ENCODE results near the gene BABAM1.

BABAM1 gene

DNA sequence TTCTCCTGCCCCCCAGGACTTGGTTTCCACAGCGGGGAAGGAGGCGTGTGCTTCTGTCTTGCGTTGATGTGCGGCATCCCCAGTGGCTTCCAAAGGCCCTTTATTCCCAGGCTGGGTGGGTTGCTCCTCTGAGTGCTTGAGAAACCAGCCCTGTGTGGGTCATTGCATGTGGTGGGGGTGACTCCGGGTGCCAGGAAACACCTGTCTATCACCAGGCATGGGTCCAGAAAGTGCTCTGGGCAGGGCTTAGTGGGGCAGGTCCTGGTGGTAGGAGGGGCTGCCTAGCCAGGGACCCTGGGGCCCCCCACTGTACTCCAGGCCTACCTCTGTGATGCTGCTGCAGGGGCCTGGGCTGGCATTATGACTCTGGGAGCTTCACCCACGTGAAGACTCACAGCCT lies 51.7 kb downstream of the BABAM1 start:
- Histone ChIP-seq H3K4me2 (ENCODE audit: low read length) (no peak overlapping the region), H3K4me3 (ENCODE audit: low read length) (no peak overlapping the region), H3K27ac (ENCODE audit: low read depth, low read length) (no peak overlapping the region), H3F3A (ENCODE audit: control insufficient read depth, insufficient read depth) (no peaks in the 10 kb centered on the region), H3K79me2 (ENCODE audit: control insufficient read depth, low read length) (no peaks in the 10 kb centered on the region; the same call in 1 of the 2 replicates), H3K27me3 (ENCODE audit: control insufficient read depth, low read length) (no peaks in the 10 kb centered on the region), H4K20me1 (ENCODE audit: control insufficient read depth, insufficient read depth, low read depth, low read length) (no peaks in the 10 kb centered on the region), H3K9me3 (ENCODE audit: control insufficient read depth, insufficient read depth, low read length) (no peaks in the 10 kb centered on the region), H3K4me1 (ENCODE audit: control insufficient read depth, low read length) (peaks cover 7% of the 10 kb centered on the region), H3K36me3 (ENCODE audit: control insufficient read depth, low read length) (peaks cover 47% of the 10 kb centered on the region), H3K9me2 (replicated peaks; ENCODE audit: control insufficient read depth, low read length) (no peaks in the 10 kb centered on the region)
- TF ChIP-seq EZH2phosphoT487 (IDR thresholded peaks at IDR 0.05; ENCODE audit: borderline replicate concordance, low read length) = no peak
- TF ChIP-seq, protein P1, sequence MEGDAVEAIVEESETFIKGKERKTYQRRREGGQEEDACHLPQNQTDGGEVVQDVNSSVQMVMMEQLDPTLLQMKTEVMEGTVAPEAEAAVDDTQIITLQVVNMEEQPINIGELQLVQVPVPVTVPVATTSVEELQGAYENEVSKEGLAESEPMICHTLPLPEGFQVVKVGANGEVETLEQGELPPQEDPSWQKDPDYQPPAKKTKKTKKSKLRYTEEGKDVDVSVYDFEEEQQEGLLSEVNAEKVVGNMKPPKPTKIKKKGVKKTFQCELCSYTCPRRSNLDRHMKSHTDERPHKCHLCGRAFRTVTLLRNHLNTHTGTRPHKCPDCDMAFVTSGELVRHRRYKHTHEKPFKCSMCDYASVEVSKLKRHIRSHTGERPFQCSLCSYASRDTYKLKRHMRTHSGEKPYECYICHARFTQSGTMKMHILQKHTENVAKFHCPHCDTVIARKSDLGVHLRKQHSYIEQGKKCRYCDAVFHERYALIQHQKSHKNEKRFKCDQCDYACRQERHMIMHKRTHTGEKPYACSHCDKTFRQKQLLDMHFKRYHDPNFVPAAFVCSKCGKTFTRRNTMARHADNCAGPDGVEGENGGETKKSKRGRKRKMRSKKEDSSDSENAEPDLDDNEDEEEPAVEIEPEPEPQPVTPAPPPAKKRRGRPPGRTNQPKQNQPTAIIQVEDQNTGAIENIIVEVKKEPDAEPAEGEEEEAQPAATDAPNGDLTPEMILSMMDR (IDR thresholded peaks at IDR 0.05; ENCODE audit: low read depth, low read length, poor library complexity, severe bottlenecking) = no peak

DNA sequence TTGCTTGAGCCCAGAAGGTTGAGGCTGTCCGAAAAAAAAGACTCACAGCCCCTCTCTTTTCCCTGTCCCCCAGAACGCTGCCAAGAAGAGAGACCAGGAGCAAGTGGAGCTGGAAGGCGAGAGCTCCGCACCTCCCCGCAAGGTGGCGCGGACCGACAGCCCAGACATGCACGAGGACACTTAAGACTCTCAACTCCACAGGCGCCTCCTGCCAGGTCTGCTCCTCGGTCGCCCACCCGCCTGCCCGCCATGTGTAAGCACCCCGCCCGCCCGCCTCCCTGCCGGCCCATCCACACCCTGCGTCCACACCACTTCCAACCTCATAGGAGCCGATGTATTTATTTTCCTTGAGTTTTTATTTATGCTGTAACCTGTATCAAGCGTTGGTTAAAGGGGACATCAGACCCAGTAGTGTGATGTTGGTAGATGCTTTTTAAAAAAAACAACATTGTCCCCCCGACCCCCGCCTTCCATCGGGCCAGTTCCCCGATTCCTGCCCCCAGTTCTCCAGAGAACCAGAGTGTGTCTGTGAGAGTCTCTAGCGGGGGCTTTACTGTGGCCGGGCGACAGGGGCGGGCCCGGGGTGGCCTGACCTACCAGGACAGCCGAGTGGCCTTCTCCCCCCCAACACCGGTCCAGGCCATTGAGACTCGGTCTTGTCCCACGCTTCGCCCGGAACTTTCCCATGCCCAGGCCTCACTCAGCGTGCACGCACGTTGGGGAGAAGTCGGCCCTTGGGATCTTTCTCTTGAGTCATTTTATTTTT lies 52.4 kb downstream of the BABAM1 start:
- H3K9me3 ChIP-seq (ENCODE audit: control insufficient read depth, insufficient read depth, low read length) = no peaks in the 10 kb centered on the region
- no peaks in the 10 kb centered on the region for H3F3A ChIP-seq (ENCODE audit: control insufficient read depth, insufficient read depth)
- H3K4me2 ChIP-seq (ENCODE audit: low read length) = no peak overlapping the region
- peaks cover 11% of the 10 kb centered on the region for H3K4me1 ChIP-seq (ENCODE audit: control insufficient read depth, low read length)
- H3K36me3 ChIP-seq (ENCODE audit: control insufficient read depth, low read length) = peaks cover 40% of the 10 kb centered on the region
- H3K27me3 ChIP-seq (ENCODE audit: control insufficient read depth, low read length) = no peaks in the 10 kb centered on the region
- no peak overlapping the region for H3K27ac ChIP-seq (ENCODE audit: low read depth, low read length)
- H4K20me1 ChIP-seq (ENCODE audit: control insufficient read depth, insufficient read depth, low read depth, low read length) = no peaks in the 10 kb centered on the region
- H3K4me3 ChIP-seq (ENCODE audit: low read length) = no peak overlapping the region
- TF ChIP-seq, protein P1 (IDR thresholded peaks at IDR 0.05; ENCODE audit: low read depth, low read length, poor library complexity, severe bottlenecking) = no peak
- TF ChIP-seq EZH2phosphoT487 (IDR thresholded peaks at IDR 0.05; ENCODE audit: borderline replicate concordance, low read length) = no peak
- no peaks in the 10 kb centered on the region for H3K79me2 ChIP-seq (ENCODE audit: control insufficient read depth, low read length)
- H3K9me2 ChIP-seq (replicated peaks; ENCODE audit: control insufficient read depth, low read length) = no peaks in the 10 kb centered on the region

DNA sequence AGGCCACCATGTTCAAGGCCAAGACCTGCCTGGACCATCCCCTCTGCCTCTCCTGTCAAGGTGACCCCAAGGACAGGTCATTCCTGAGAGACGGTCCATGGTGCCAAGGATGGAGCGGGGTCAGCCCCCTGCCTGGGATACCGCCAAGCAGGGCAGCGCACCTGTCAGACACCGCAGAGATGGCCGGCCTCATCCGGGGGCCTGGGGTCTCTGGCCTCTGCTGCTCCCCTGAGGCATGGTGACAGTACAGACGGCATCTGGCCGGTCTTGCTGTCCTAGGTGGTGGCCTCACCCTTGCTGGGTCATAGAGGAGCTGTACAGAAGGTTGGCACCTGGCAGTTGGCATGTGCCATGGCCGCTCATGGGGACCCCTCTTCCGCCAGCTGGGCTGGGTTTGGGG lies 53.2 kb downstream of the BABAM1 start:
- Histone ChIP-seq H3K27ac (ENCODE audit: low read depth, low read length) (no peak overlapping the region), H3K9me2 (replicated peaks; ENCODE audit: control insufficient read depth, low read length) (no peaks in the 10 kb centered on the region), H3K36me3 (ENCODE audit: control insufficient read depth, low read length) (peaks cover 37% of the 10 kb centered on the region), H3K79me2 (ENCODE audit: control insufficient read depth, low read length) (no peaks in the 10 kb centered on the region), H4K20me1 (ENCODE audit: control insufficient read depth, insufficient read depth, low read depth, low read length) (no peaks in the 10 kb centered on the region), H3K4me2 (ENCODE audit: low read length) (no peak overlapping the region), H3F3A (ENCODE audit: control insufficient read depth, insufficient read depth) (no peaks in the 10 kb centered on the region), H3K4me1 (ENCODE audit: control insufficient read depth, low read length) (peaks cover 11% of the 10 kb centered on the region), H3K4me3 (ENCODE audit: low read length) (no peak overlapping the region), H3K9me3 (ENCODE audit: control insufficient read depth, insufficient read depth, low read length) (no peaks in the 10 kb centered on the region), H3K27me3 (ENCODE audit: control insufficient read depth, low read length) (no peaks in the 10 kb centered on the region)
- no peak for TF ChIP-seq EZH2phosphoT487 (IDR thresholded peaks at IDR 0.05; ENCODE audit: borderline replicate concordance, low read length)
- TF ChIP-seq, protein P1 (IDR thresholded peaks at IDR 0.05; ENCODE audit: low read depth, low read length, poor library complexity, severe bottlenecking) = no peak

Measured in DOHH2 (cell line).